H1 (cell line): ENCODE results near the gene ACOT7. TPM values are rescaled to one million over a fixed set of nuclear protein-coding genes. Genes with fewer than 3 reads are reported as not detected.

ENCODE experiments used
- CTCF ChIA-PET: fragments of 300-600 bp; sonication (Branson Sonifier 250); formaldehyde crosslinking; loops from one replicate; lab custom pipeline; 2021; ENCODE audit not compliant: partially characterized antibody; lab: Charles Lee
- POLR2A ChIA-PET: fragments of 300-600 bp; sonication (Branson Sonifier 250); formaldehyde crosslinking; loops from one replicate; lab custom pipeline; 2021; ENCODE audit warnings: inconsistent platforms; ENCODE audit not compliant: partially characterized antibody; lab: Charles Lee
- DNase-seq, 2 experiments: peaks; one replicate each; pipeline versions ENCODE4 v3.0.0 to v3.0.0-alpha.2; 2010 to 2022; ENCODE audit warnings: low spot score in 2 of 2, low read depth in 1 of 2, mixed read lengths in 1 of 2
- FAIRE-seq: peaks from 2 replicates; lab custom pipeline; 2011; peaks lifted over from hg19 to GRCh38; lab: Jason Lieb, UNC
- H2AFZ ChIP-seq: 2 replicates; pipeline ENCODE4 v1.8.1; 2012; ENCODE audit warnings: low read length, inconsistent platforms
- H2AK5ac ChIP-seq: 2 replicates; pipeline ENCODE4 v1.6.1; 2013; ENCODE audit warnings: low read depth, low read length
- H2BK120ac ChIP-seq: replicated peaks from 2 replicates; pipeline ENCODE3; 2013; ENCODE audit warnings: low read depth, low read length, inconsistent platforms
- H2BK12ac ChIP-seq: 2 replicates; pipeline ENCODE4 v1.6.1; 2013; ENCODE audit warnings: low read depth, low read length
- H2BK15ac ChIP-seq: 2 replicates; pipeline ENCODE4 v1.6.1; 2013; ENCODE audit warnings: low read length
- H2BK20ac ChIP-seq: 2 replicates; pipeline ENCODE4 v1.6.1; 2013; ENCODE audit warnings: low read length
- H2BK5ac ChIP-seq: 2 replicates; pipeline ENCODE4 v1.6.1; 2013; ENCODE audit warnings: low read depth, low read length
- H3K14ac ChIP-seq: 2 replicates; pipeline ENCODE4 v1.6.1; 2013; ENCODE audit warnings: inconsistent platforms; ENCODE audit not compliant: insufficient read length
- H3K18ac ChIP-seq: 2 replicates; pipeline ENCODE4 v1.6.1; 2013; ENCODE audit warnings: low read length; ENCODE audit errors: extremely low read depth
- H3K23ac ChIP-seq: 2 replicates; pipeline ENCODE4 v1.6.1; 2013; ENCODE audit warnings: inconsistent platforms; ENCODE audit not compliant: insufficient read length
- H3K23me2 ChIP-seq: 2 replicates; pipeline ENCODE4 v1.6.1; 2013; ENCODE audit warnings: low read depth, low read length
- H3K27ac ChIP-seq: 2 replicates; pipeline ENCODE4 v1.6.1; 2011; ENCODE audit warnings: low read depth, low read length, inconsistent platforms
- H3K27me3 ChIP-seq, 4 experiments: replicated peaks in 1 of 4; 1 replicate in 1 of 4; 2 replicates in 3 of 4; pipeline versions ENCODE4 v1.6.1 to v1.8.1; 2011 to 2013; ENCODE audit warnings: low read length in 3 of 4, mild to moderate bottlenecking in 3 of 4, inconsistent platforms in 2 of 4, mixed read lengths in 2 of 4, moderate library complexity in 1 of 4; ENCODE audit not compliant: control insufficient read depth in 3 of 4, insufficient read depth in 3 of 4; ENCODE audit errors: extremely low read depth in 1 of 4
- H3K36me3 ChIP-seq, 4 experiments: 2 replicates each; pipeline versions ENCODE4 v1.6.1 to v1.8.1; 2011 to 2013; ENCODE audit warnings: mild to moderate bottlenecking in 4 of 4, low read length in 3 of 4, moderate library complexity in 2 of 4, control low read depth in 1 of 4, inconsistent platforms in 1 of 4; ENCODE audit not compliant: insufficient read depth in 4 of 4, control insufficient read depth in 2 of 4
- H3K4ac ChIP-seq: replicated peaks from 2 replicates; pipeline ENCODE3; 2013; ENCODE audit warnings: low read length, low read depth, mixed read lengths, inconsistent platforms; ENCODE audit not compliant: insufficient read length
- H3K4me1 ChIP-seq, 4 experiments: replicated peaks in 1 of 4; 1 replicate in 1 of 4; 2 replicates in 3 of 4; pipeline versions ENCODE4 v1.6.1 to v1.8.1; 2011 to 2013; ENCODE audit warnings: low read length in 3 of 4, inconsistent platforms in 2 of 4, mixed read lengths in 1 of 4; ENCODE audit not compliant: insufficient read depth in 4 of 4, control insufficient read depth in 3 of 4
- H3K4me2 ChIP-seq, 2 experiments: 2 replicates each; pipeline versions ENCODE4 v1.6.1 to v1.8.1; 2011 to 2013; ENCODE audit warnings: low read depth in 2 of 2, low read length in 2 of 2, control low read depth in 1 of 2, inconsistent platforms in 1 of 2, mild to moderate bottlenecking in 1 of 2; ENCODE audit not compliant: insufficient read depth in 1 of 2
- H3K4me3 ChIP-seq, 4 experiments: fragments of 200-600, 300-600 bp in 1 of 4; sonication (generic), shearing (Covaris generic), sonication (Bioruptor Twin) in 1 of 4; 2 replicates each; pipeline versions ENCODE4 v1.5.1 to v1.8.1; 2011 to 2016; ENCODE audit warnings: low read length in 4 of 4, low read depth in 3 of 4, control low read depth in 2 of 4, inconsistent platforms in 2 of 4, mild to moderate bottlenecking in 2 of 4, mixed read lengths in 1 of 4, moderate library complexity in 1 of 4; ENCODE audit not compliant: insufficient read depth in 2 of 4; ENCODE audit errors: extremely low read depth in 1 of 4
- H3K56ac ChIP-seq: replicated peaks from 2 replicates; pipeline ENCODE3; 2013; ENCODE audit warnings: low read depth, mild to moderate bottlenecking, mixed read lengths, low read length, inconsistent platforms; ENCODE audit not compliant: insufficient read length
- H3K79me1 ChIP-seq: 2 replicates; pipeline ENCODE4 v1.6.1; 2013; ENCODE audit warnings: low read depth, low read length, control low read depth
- H3K79me2 ChIP-seq, 2 experiments: 2 replicates each; pipeline versions ENCODE4 v1.6.1 to v1.8.1; 2012 to 2013; ENCODE audit warnings: low read length in 2 of 2, mild to moderate bottlenecking in 2 of 2, inconsistent platforms in 1 of 2; ENCODE audit not compliant: insufficient read depth in 2 of 2, control insufficient read depth in 1 of 2
- H3K9ac ChIP-seq, 4 experiments: replicated peaks in 1 of 4; 1 replicate in 1 of 4; 2 replicates in 3 of 4; pipeline versions ENCODE4 v1.6.1 to v1.8.1; 2011 to 2013; ENCODE audit warnings: low read depth in 3 of 4, low read length in 3 of 4, control low read depth in 2 of 4, mild to moderate bottlenecking in 2 of 4, moderate library complexity in 2 of 4, inconsistent platforms in 1 of 4; ENCODE audit errors: extremely low read depth in 1 of 4
- H3K9me3 ChIP-seq, 2 experiments: 2 replicates each; pipeline versions ENCODE4 v1.6.1 to v1.8.1; 2012 to 2013; ENCODE audit warnings: mild to moderate bottlenecking in 2 of 2, moderate library complexity in 2 of 2, control low read depth in 1 of 2, inconsistent platforms in 1 of 2, low read depth in 1 of 2, low read length in 1 of 2, mixed read lengths in 1 of 2; ENCODE audit not compliant: insufficient read depth in 2 of 2
- H4K20me1 ChIP-seq, 2 experiments: replicated peaks in 1 of 2; 2 replicates each; pipeline versions ENCODE3 to v1.8.1; 2011 to 2013; ENCODE audit warnings: inconsistent platforms in 2 of 2, low read length in 2 of 2, mild to moderate bottlenecking in 1 of 2; ENCODE audit not compliant: insufficient read depth in 2 of 2, control insufficient read depth in 1 of 2
- H4K5ac ChIP-seq: 2 replicates; pipeline ENCODE4 v1.6.1; 2013; ENCODE audit warnings: low read length, low read depth, mixed read lengths, inconsistent platforms; ENCODE audit not compliant: insufficient read length
- H4K8ac ChIP-seq: 2 replicates; pipeline ENCODE4 v1.8.0; 2013; ENCODE audit warnings: mild to moderate bottlenecking, moderate library complexity, low read length, inconsistent platforms; ENCODE audit not compliant: insufficient read depth; ENCODE audit errors: extremely low read depth
- H4K91ac ChIP-seq: replicated peaks from 2 replicates; pipeline ENCODE3; 2013; ENCODE audit warnings: low read length, mixed read lengths, inconsistent platforms; ENCODE audit not compliant: insufficient read length
- ASH2L ChIP-seq: fragments of 200-600, 300-600 bp; sonication (generic); IDR thresholded peaks from one replicate; pipeline ENCODE4 v1.7.1; 2017; ENCODE audit warnings: low read length
- CBX8 ChIP-seq: fragments of 300-800, 300-1000 bp; sonication (generic); IDR thresholded peaks from 2 replicates; pipeline ENCODE4 v1.7.1; 2016; ENCODE audit warnings: low read depth, low read length, borderline replicate concordance
- GTF2F1 ChIP-seq: IDR thresholded peaks from 2 replicates; pipeline ENCODE4 v1.6.1; 2012; ENCODE audit warnings: low read depth, low read length, improper control_type of control experiment, borderline replicate concordance
- KDM1A ChIP-seq: fragments of 200-600, 300-600 bp; sonication (generic); IDR thresholded peaks from 2 replicates; pipeline ENCODE4 v1.7.1; 2016; ENCODE audit warnings: mild to moderate bottlenecking, low read length, borderline replicate concordance
- POU5F1 ChIP-seq: IDR thresholded peaks from 2 replicates; pipeline ENCODE4 v1.6.1; 2011; ENCODE audit warnings: low read depth, mild to moderate bottlenecking, low read length, moderate library complexity
- RBBP5 ChIP-seq: IDR thresholded peaks from 2 replicates; pipeline ENCODE4 v1.7.1; 2012; ENCODE audit warnings: low read depth, mild to moderate bottlenecking, inconsistent platforms, low read length, moderate library complexity, borderline replicate concordance
- WGBS, 2 experiments: shearing (Covaris generic) in 1 of 2; methylation state at CpG; one replicate each; pipeline versions ENCODE4 v1.1.6 to v1.1.7; 2013 to 2015; ENCODE audit warnings: low lambda C conversion rate in 2 of 2, mixed read lengths in 2 of 2, inconsistent platforms in 1 of 2, low coverage in 1 of 2, missing lambda C conversion rate in 1 of 2; ENCODE audit not compliant: insufficient replicate concordance in 2 of 2, insufficient coverage in 1 of 2, insufficient read length in 1 of 2; ENCODE audit errors: extremely low coverage in 1 of 2, missing lambda C conversion rate in 1 of 2; 5-methylcytosine and 5-hydroxymethylcytosine counted together
- polyA plus RNA-seq, 7 experiments: library from polyadenylated mRNA; depleted of rRNA in 3 of 7; stranded (reverse) in 5 of 7; unstranded in 2 of 7; fragments of >200 nt in 5 of 7; fragments of 200-250 nt in 2 of 7; gene quantifications; 1 replicate in 5 of 7; 2 replicates in 1 of 7; 4 replicates in 1 of 7; pipeline versions ENCODE4 v1.2.1 to v1.2.3, GENCODE V29; 2011 to 2013; ENCODE audit warnings: missing spikeins in 2 of 7, mixed read lengths in 2 of 7
- total RNA-seq: library from RNA; stranded (reverse); fragmentation: NEBNext Ultra II Directional; extraction: Animal tissue kit (Norgen Biotek cat#: 25700); gene quantifications from 2 replicates; pipeline ENCODE4 v1.2.1, GENCODE V29; 2021

ACOT7 gene
- total and polyA plus RNA-seq, 2 of the 8 experiments (the other 6 are each of a cell fraction or from before 2014, with no cell fraction given), result 151 to 214 TPM

DNA sequence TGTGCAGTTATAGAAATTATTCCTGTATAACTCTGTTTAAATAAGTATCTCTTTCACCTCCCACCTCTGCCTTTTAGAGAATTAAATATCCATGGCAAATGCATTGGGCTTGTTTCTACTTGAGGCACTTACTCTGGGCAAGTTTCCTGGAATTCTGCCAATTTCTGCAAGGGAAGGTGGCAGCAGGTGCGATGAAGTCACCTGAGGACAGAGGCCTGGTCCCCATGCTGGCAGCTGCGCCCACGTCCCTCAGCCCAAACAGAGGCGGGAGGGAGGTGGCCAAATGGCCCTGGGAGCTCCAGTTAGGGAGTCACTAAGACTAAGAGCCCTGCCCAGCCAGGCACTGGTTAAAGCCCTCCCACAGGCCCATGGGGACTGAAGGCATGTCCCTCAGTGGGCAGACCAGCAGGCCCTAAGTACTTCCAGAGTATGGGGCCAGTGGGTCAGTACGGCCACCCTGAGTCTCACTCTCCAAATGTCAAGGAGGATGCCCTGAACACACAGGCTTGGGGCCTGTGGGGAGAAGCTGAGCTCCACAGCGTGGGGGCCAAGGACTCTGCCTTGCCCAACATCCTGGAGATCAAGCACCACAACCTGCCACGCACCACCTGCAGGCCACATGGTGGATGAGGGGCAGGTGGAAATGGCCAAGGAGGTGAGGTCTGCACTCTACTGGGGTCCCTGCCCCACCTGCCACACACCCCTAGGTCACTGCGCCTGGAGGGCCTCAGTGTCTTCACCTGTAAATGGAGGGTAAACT is 19.4 kb downstream of the ACOT7 start:
- TF ChIP-seq ASH2L (no peak), KDM1A (no peak), CBX8 (no peak), RBBP5 (no peak), POU5F1 (no peak), GTF2F1 (no peak)
- peak overlapping the region in 1 of 4 experiments; percentile 11; a peak in 1 of 7 replicates for H3K9ac ChIP-seq
- H4K91ac ChIP-seq, result no peak overlapping the region
- H3K14ac ChIP-seq, result no peak overlapping the region
- ChIA-PET CTCF (interaction anchor here (1.0 to 58.4 kb wide), 3 partner anchors 10 to 64 kb away, joined by 3 to 1769 read pairs (median 1769); partner anchors contain the start of genes ACOT7 and HES2), POLR2A (interaction anchor here (1.4 kb wide), 1 partner anchor 8 kb away, joined by 4 read pairs; no protein-coding TSS in a partner anchor)
- DNase-seq (no peak), FAIRE-seq (no peak)
- no peak overlapping the region for H2AFZ ChIP-seq
- H3K4me2 ChIP-seq, result no peak overlapping the region
- H3K27me3 ChIP-seq, result no peaks in the 10 kb centered on the region
- no peak overlapping the region for H2BK15ac ChIP-seq
- H2BK5ac ChIP-seq, result no peak overlapping the region
- WGBS, 2 experiments, result 92% methylated on average over 8 of the region's 8 CpGs; no CpG with 5 or more reads in 1 of the 2 experiments
- peaks cover 7% of the 10 kb centered on the region for H3K79me1 ChIP-seq
- peaks cover 0 to 56% of the 10 kb centered on the region in 2 experiments; a peak in 3 of 4 replicates for H3K79me2 ChIP-seq
- H2BK20ac ChIP-seq, result no peak overlapping the region
- H2BK12ac ChIP-seq, result no peak overlapping the region
- H4K8ac ChIP-seq, result no peak overlapping the region; the same call in none of the 2 replicates
- no peak overlapping the region for H3K23ac ChIP-seq
- no peaks in the 10 kb centered on the region for H3K36me3 ChIP-seq
- H2AK5ac ChIP-seq, result no peak overlapping the region
- no peaks in the 10 kb centered on the region for H3K23me2 ChIP-seq
- no peaks in the 10 kb centered on the region for H3K9me3 ChIP-seq
- H2BK120ac ChIP-seq, result no peak overlapping the region
- no peak overlapping the region for H3K27ac ChIP-seq
- peaks cover 0 to 2% (median 0%) of the 10 kb centered on the region in 4 experiments; a peak in 2 of 7 replicates for H3K4me1 ChIP-seq
- H4K20me1 ChIP-seq, result peaks cover 3 to 25% of the 10 kb centered on the region in 2 experiments
- H3K4me3 ChIP-seq, result no peak overlapping the region
- no peak overlapping the region for H3K4ac ChIP-seq
- no peak overlapping the region for H3K56ac ChIP-seq
- no peak overlapping the region for H4K5ac ChIP-seq
- no peak overlapping the region for H3K18ac ChIP-seq
